Memory B cell (primary cell): Measurements from ENCODE around the gene QARS1.

ENCODE experiments used
- ATAC-seq: fragments of 150-1000 bp; cut with Tn5 transposase; 2 replicates; pipeline ENCODE4 v1.10.0; 2021; ENCODE audit warnings: low read depth, mild to moderate bottlenecking, moderate library complexity
- DNase-seq, 2 donors: peaks; one replicate each; pipeline ENCODE4 v3.0.0; 2022; ENCODE audit warnings: low spot score in 2 of 2
- H3K27ac Mint-ChIP-seq: one replicate; pipeline ENCODE4 v1.8.0; 2022; ENCODE audit warnings: mild to moderate bottlenecking, moderate library complexity, mixed read lengths
- H3K27me3 Mint-ChIP-seq: one replicate; pipeline ENCODE4 v1.8.0; 2022; ENCODE audit warnings: mixed read lengths
- H3K36me3 Mint-ChIP-seq: one replicate; pipeline ENCODE4 v1.8.0; 2022; ENCODE audit warnings: mild to moderate bottlenecking, mixed read lengths
- H3K4me1 Mint-ChIP-seq: one replicate; pipeline ENCODE4 v1.8.0; 2022; ENCODE audit warnings: mixed read lengths
- H3K4me3 Mint-ChIP-seq: one replicate; pipeline ENCODE4 v1.8.0; 2022; ENCODE audit warnings: mild to moderate bottlenecking, moderate library complexity, mixed read lengths
- H3K9me3 Mint-ChIP-seq: one replicate; pipeline ENCODE4 v1.8.0; 2022; ENCODE audit warnings: mixed read lengths

Gene QARS1

DNA sequence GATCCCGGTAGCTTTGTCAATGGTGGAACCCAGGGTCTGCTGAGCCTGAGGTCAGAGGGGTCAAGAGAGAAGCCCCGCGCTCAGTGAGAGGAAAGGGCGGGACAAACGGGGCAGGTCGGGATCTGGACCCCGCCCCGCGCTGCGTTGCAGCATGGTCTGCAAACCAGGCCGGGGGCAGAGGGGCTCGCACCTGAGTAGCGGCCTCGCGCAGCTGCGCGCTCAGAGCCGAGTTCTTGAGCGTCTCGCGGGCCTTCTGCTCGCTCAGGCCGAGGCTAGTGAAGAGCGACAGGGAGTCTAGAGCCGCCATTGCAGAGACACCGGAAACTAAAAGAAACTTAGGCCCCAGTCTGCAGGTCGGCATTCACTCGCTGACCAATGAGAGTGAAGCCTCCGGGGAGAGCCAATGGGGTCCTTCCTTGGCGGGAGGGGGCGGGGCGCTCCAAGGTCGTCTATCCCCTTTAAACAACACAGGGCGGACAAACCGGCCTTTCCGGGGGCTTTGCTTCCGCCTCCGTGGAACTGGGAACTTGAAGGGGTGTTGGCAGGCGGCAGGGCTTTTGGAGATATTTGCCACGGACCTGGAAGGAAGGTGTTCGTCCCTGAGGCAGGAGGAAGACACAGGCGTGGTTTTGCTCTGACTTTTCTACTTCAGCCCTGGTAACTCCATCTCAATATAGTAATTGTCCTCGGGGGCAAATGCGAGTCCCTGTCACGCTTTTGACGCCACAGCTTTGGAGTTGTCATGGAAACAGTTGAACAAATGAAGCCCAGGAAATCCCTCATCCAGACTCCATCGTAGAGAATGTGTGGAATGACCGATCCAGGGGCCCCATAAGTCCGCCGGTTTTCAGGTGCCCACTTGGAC lies at the start of gene QARS1:
TSS of gene QARS1 (minus strand) at position 331 of the 865 bp plus-strand sequence. CDS start at position 307, 24 bp downstream.
- ATAC-seq = peak; percentile 99
- peaks cover 18% of the 10 kb centered on the region for H3K4me1 Mint-ChIP-seq
- DNase-seq = peak; percentile 79 to 80
- H3K27me3 Mint-ChIP-seq = no peaks in the 10 kb centered on the region
- H3K36me3 Mint-ChIP-seq = peaks cover 26% of the 10 kb centered on the region
- H3K9me3 Mint-ChIP-seq = no peaks in the 10 kb centered on the region
- peak within 1 kb of the TSS; percentile 98 for H3K4me3 Mint-ChIP-seq
- H3K27ac Mint-ChIP-seq = peak within 1 kb of the TSS; percentile 95

DNA sequence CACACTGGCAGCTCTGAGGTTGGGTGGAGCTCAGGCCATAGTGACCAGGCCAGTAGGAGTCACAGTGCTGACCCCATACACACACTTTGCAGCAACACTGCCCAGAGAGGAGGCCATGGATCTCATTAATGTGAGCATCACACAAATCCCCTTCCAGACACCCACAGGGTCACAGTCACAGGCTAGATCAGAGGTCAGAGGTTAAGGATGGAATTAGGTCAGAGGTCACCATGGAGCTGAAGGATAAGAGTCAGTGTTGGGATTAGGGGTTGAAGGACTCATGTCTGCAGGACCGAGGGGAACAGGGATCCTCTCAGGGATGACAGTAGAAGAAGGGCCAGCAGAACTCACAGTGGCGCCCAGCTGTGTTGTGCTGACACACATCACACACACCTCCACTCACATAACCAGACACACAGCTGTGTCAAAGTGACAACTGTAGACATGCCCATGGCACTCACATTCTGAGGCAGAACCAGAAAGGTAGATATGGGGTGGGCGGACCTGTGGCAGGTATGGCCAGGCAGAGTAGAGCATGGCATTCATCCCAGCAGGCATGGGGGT lies 48.9 kb upstream of the QARS1 start:
- Mint-ChIP-seq H3K9me3 (no peaks in the 10 kb centered on the region), H3K4me3 (no peak overlapping the region), H3K4me1 (peaks cover 3% of the 10 kb centered on the region), H3K27ac (no peak overlapping the region), H3K36me3 (no peaks in the 10 kb centered on the region), H3K27me3 (no peaks in the 10 kb centered on the region)
- ATAC-seq = no peak
- no peak for DNase-seq

GRCh38 chr3:49151610-49152009 lies 47.1 kb upstream of the QARS1 start:
- Mint-ChIP-seq H3K4me3 (no peak overlapping the region), H3K27ac (no peak overlapping the region), H3K27me3 (no peaks in the 10 kb centered on the region), H3K36me3 (no peaks in the 10 kb centered on the region), H3K9me3 (no peaks in the 10 kb centered on the region), H3K4me1 (peaks cover 2% of the 10 kb centered on the region)
- ATAC-seq (no peak), DNase-seq (no peak)

- no peaks in the 10 kb centered on the region for H3K9me3 Mint-ChIP-seq
- DNase-seq = no peak
- peaks cover 2% of the 10 kb centered on the region for H3K4me1 Mint-ChIP-seq
- no peak overlapping the region for H3K27ac Mint-ChIP-seq
- no peak overlapping the region for H3K4me3 Mint-ChIP-seq
- no peaks in the 10 kb centered on the region for H3K36me3 Mint-ChIP-seq
- no peaks in the 10 kb centered on the region for H3K27me3 Mint-ChIP-seq
- no peak for ATAC-seq
These were observed 43.6 kb upstream of the QARS1 start for GRCh38 chr3:49148159-49148558.

GRCh38 chr3:49140080-49140479 lies 35.5 kb upstream of the QARS1 start:
- no peaks in the 10 kb centered on the region for H3K4me1 Mint-ChIP-seq
- H3K4me3 Mint-ChIP-seq = no peak overlapping the region
- H3K27ac Mint-ChIP-seq = no peak overlapping the region
- peaks cover 19% of the 10 kb centered on the region for H3K27me3 Mint-ChIP-seq
- H3K36me3 Mint-ChIP-seq = peaks cover 2% of the 10 kb centered on the region
- peaks cover 7% of the 10 kb centered on the region for H3K9me3 Mint-ChIP-seq
- ATAC-seq = no peak
- DNase-seq = no peak

DNA sequence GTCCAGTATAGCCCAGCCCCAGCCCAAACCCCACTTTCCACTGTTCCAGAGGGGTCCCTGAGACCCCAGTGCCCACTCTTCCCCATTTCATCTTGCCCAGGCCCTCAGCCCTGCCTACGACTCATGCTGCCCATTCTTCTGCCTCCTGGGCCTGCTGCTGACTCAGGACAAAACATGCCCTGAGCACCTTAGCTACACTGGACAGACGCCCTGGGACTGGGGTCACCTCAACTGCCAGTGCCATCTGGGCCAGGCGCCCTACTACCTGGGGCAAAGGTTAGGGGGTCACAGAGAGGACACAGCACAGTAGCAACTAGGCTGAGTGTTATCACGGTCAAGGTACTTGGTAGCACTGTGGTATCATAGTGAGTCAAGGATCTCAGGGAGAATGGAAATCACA lies 30.9 kb upstream of the QARS1 start:
- no peak for DNase-seq
- H3K4me3 Mint-ChIP-seq = no peak overlapping the region
- H3K27me3 Mint-ChIP-seq = peaks cover 25% of the 10 kb centered on the region
- no peaks in the 10 kb centered on the region for H3K9me3 Mint-ChIP-seq
- H3K4me1 Mint-ChIP-seq = peaks cover 2% of the 10 kb centered on the region
- no peak for ATAC-seq
- H3K27ac Mint-ChIP-seq = no peak overlapping the region
- H3K36me3 Mint-ChIP-seq = no peaks in the 10 kb centered on the region

GRCh38 chr3:49134471-49135265 lies 30.1 kb upstream of the QARS1 start:
- DNase-seq (no peak), ATAC-seq (no peak)
- no peak overlapping the region for H3K4me3 Mint-ChIP-seq
- H3K9me3 Mint-ChIP-seq = no peaks in the 10 kb centered on the region
- peaks cover 2% of the 10 kb centered on the region for H3K4me1 Mint-ChIP-seq
- H3K27me3 Mint-ChIP-seq = peaks cover 25% of the 10 kb centered on the region
- H3K36me3 Mint-ChIP-seq = no peaks in the 10 kb centered on the region
- H3K27ac Mint-ChIP-seq = no peak overlapping the region

- Mint-ChIP-seq H3K36me3 (no peaks in the 10 kb centered on the region), H3K4me3 (peak overlapping the region; percentile 30), H3K4me1 (peaks cover 6% of the 10 kb centered on the region), H3K27me3 (peaks cover 28% of the 10 kb centered on the region), H3K9me3 (no peaks in the 10 kb centered on the region), H3K27ac (no peak overlapping the region)
- no peak for DNase-seq
- ATAC-seq = no peak
These were observed 28.8 kb upstream of the QARS1 start for GRCh38 chr3:49133226-49133951.

- ATAC-seq (no peak), DNase-seq (no peak)
- Mint-ChIP-seq H3K27me3 (peaks cover 25% of the 10 kb centered on the region), H3K4me3 (peak within 1 kb of the TSS; percentile 30), H3K9me3 (no peaks in the 10 kb centered on the region), H3K4me1 (peaks cover 6% of the 10 kb centered on the region), H3K36me3 (no peaks in the 10 kb centered on the region), H3K27ac (no peak within 1 kb of the TSS)
These were observed 28.1 kb upstream of the QARS1 start, which contains the start of gene LAMB2 for GRCh38 chr3:49132437-49133225. Gene LAMB2, minus strand, starts transcription at chr3:49133050. Its CDS starts 183 bp downstream, at chr3:49132867.

GRCh38 chr3:49132073-49132436 lies 27.5 kb upstream of the QARS1 start:
- Mint-ChIP-seq H3K27ac (no peak overlapping the region), H3K9me3 (no peaks in the 10 kb centered on the region), H3K27me3 (peaks cover 23% of the 10 kb centered on the region), H3K4me1 (peaks cover 6% of the 10 kb centered on the region), H3K4me3 (no peak overlapping the region), H3K36me3 (no peaks in the 10 kb centered on the region)
- ATAC-seq (no peak), DNase-seq (no peak)

DNA sequence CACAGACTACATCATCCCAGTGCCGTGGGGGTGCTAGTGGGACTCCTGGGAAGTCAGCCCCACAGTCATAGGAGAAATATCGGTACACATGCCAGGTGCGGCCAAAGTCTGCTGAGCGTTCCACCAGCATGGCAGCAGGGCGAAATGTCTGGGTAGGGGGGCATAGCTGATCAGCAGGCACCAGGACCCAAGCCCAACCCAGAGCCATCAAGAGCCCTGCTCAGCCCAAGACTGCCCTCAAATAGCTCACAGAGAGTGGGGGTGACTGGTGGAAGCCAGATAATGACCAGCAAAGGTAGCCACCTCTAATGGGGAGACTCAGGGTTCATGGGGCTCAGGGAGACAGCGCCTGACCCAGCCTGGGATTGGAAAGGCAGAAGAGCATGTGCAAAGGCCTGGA lies 27.0 kb upstream of the QARS1 start:
- peaks cover 23% of the 10 kb centered on the region for H3K27me3 Mint-ChIP-seq
- H3K27ac Mint-ChIP-seq = no peak overlapping the region
- H3K36me3 Mint-ChIP-seq = no peaks in the 10 kb centered on the region
- H3K4me1 Mint-ChIP-seq = peaks cover 6% of the 10 kb centered on the region
- no peak for DNase-seq
- H3K9me3 Mint-ChIP-seq = no peaks in the 10 kb centered on the region
- no peak overlapping the region for H3K4me3 Mint-ChIP-seq
- no peak for ATAC-seq

DNA sequence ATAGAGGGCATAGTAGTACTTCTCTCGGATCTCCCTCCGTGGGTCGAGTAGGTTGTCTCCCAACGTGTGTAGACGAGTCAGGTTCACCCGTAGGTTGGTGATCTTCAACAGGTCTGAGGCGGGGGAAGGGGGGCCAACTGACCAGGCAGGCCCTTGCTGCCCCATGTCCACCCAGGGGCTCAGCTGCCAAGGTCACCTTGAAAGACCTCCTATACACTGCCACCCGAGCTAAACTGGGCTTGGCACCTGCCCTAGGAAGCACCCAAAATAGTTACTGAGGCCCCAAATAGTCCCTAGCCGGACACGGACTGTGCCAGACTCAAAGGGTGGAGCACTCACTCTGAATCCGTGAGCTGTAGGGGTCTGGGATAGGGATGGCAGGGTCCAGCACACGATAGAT lies 26.5 kb upstream of the QARS1 start:
- peaks cover 6% of the 10 kb centered on the region for H3K4me1 Mint-ChIP-seq
- ATAC-seq = no peak
- H3K9me3 Mint-ChIP-seq = no peaks in the 10 kb centered on the region
- no peak for DNase-seq
- H3K36me3 Mint-ChIP-seq = no peaks in the 10 kb centered on the region
- H3K27me3 Mint-ChIP-seq = peaks cover 22% of the 10 kb centered on the region
- H3K4me3 Mint-ChIP-seq = no peak overlapping the region
- no peak overlapping the region for H3K27ac Mint-ChIP-seq

GRCh38 chr3:49124991-49125670 lies 20.6 kb upstream of the QARS1 start:
- DNase-seq (no peak), ATAC-seq (no peak)
- Mint-ChIP-seq H3K4me1 (peaks cover 4% of the 10 kb centered on the region), H3K9me3 (no peaks in the 10 kb centered on the region), H3K36me3 (no peaks in the 10 kb centered on the region), H3K4me3 (no peak overlapping the region), H3K27ac (no peak overlapping the region), H3K27me3 (peaks cover 4% of the 10 kb centered on the region)
